Type B pancreatic cell (in vitro differentiated cells): Measurements from ENCODE around the gene ISOC2. TPM values are rescaled to one million over a fixed set of nuclear protein-coding genes. Genes with fewer than 3 reads are reported as not detected.

Experiments
- DNase-seq: peaks from one replicate; pipeline ENCODE4 v3.0.0; 2021; ENCODE audit warnings: mixed read lengths; ENCODE audit not compliant: unreplicated experiment; ENCODE audit errors: extremely low spot score
- H3K27ac Mint-ChIP-seq: 2 replicates; pipeline ENCODE4 v1.8.0; 2021; ENCODE audit warnings: mild to moderate bottlenecking, mixed read lengths
- H3K27me3 Mint-ChIP-seq: 2 replicates; pipeline ENCODE4 v1.8.0; 2021; ENCODE audit warnings: mixed read lengths
- H3K36me3 Mint-ChIP-seq: 2 replicates; pipeline ENCODE4 v1.8.0; 2021; ENCODE audit warnings: mixed read lengths
- H3K4me1 Mint-ChIP-seq: one replicate; pipeline ENCODE4 v1.8.0; 2021; ENCODE audit warnings: mixed read lengths; ENCODE audit not compliant: unreplicated experiment
- H3K4me3 Mint-ChIP-seq: 2 replicates; pipeline ENCODE4 v1.8.0; 2021; ENCODE audit warnings: mild to moderate bottlenecking, mixed read lengths
- H3K9me3 Mint-ChIP-seq: 2 replicates; pipeline ENCODE4 v1.8.0; 2021; ENCODE audit warnings: mixed read lengths
- total RNA-seq: library from RNA; stranded (reverse); gene quantifications from 2 replicates; pipeline ENCODE4 v1.2.1, GENCODE V29; 2021; ENCODE audit warnings: low replicate concordance
- TF ChIP-seq, protein P1 (sequence below): fragments of 200-600 bp; sonication (generic); conservative IDR thresholded peaks from 2 replicates; pipeline ENCODE4 v1.5.0; 2021; ENCODE audit warnings: antibody characterized with exemption, mild to moderate bottlenecking

Gene ISOC2
- total RNA-seq, 1 donor from 2014 or later = 47.5 TPM

GRCh38 chr19:55492362-55492944, 31.0 kb upstream of the ISOC2 start:
- no peaks in the 10 kb centered on the region for H3K36me3 Mint-ChIP-seq
- no peak overlapping the region for H3K4me3 Mint-ChIP-seq
- H3K9me3 Mint-ChIP-seq = no peaks in the 10 kb centered on the region
- H3K4me1 Mint-ChIP-seq = peaks cover 15% of the 10 kb centered on the region
- DNase-seq = no peak
- TF ChIP-seq, protein P1, sequence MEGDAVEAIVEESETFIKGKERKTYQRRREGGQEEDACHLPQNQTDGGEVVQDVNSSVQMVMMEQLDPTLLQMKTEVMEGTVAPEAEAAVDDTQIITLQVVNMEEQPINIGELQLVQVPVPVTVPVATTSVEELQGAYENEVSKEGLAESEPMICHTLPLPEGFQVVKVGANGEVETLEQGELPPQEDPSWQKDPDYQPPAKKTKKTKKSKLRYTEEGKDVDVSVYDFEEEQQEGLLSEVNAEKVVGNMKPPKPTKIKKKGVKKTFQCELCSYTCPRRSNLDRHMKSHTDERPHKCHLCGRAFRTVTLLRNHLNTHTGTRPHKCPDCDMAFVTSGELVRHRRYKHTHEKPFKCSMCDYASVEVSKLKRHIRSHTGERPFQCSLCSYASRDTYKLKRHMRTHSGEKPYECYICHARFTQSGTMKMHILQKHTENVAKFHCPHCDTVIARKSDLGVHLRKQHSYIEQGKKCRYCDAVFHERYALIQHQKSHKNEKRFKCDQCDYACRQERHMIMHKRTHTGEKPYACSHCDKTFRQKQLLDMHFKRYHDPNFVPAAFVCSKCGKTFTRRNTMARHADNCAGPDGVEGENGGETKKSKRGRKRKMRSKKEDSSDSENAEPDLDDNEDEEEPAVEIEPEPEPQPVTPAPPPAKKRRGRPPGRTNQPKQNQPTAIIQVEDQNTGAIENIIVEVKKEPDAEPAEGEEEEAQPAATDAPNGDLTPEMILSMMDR = no peak
- H3K27me3 Mint-ChIP-seq = peaks cover 6% of the 10 kb centered on the region
- no peak overlapping the region for H3K27ac Mint-ChIP-seq

GRCh38 chr19:55491546-55492360, 30.3 kb upstream of the ISOC2 start:
- no peak overlapping the region for H3K4me3 Mint-ChIP-seq

GRCh38 chr19:55490478-55491432, 29.3 kb upstream of the ISOC2 start:
- DNase-seq = no peak
- H3K4me1 Mint-ChIP-seq = peaks cover 21% of the 10 kb centered on the region
- H3K4me3 Mint-ChIP-seq = no peak overlapping the region
- H3K36me3 Mint-ChIP-seq = no peaks in the 10 kb centered on the region
- TF ChIP-seq, protein P1 = no peak
- peaks cover 3% of the 10 kb centered on the region for H3K27me3 Mint-ChIP-seq
- no peak overlapping the region for H3K27ac Mint-ChIP-seq
- H3K9me3 Mint-ChIP-seq = no peaks in the 10 kb centered on the region

More at GRCh38 chr19:55491546-55492360, 30.3 kb upstream of the ISOC2 start:
- Mint-ChIP-seq H3K4me1 (peaks cover 21% of the 10 kb centered on the region), H3K27me3 (peaks cover 6% of the 10 kb centered on the region), H3K9me3 (no peaks in the 10 kb centered on the region), H3K27ac (no peak overlapping the region), H3K36me3 (no peaks in the 10 kb centered on the region)
- DNase-seq = no peak
- TF ChIP-seq, protein P1 = no peak

GRCh38 chr19:55489711-55490477, 28.5 kb upstream of the ISOC2 start:
- H3K27me3 Mint-ChIP-seq = peaks cover 3% of the 10 kb centered on the region
- H3K4me3 Mint-ChIP-seq = no peak overlapping the region
- H3K9me3 Mint-ChIP-seq = no peaks in the 10 kb centered on the region
- no peaks in the 10 kb centered on the region for H3K36me3 Mint-ChIP-seq
- no peak overlapping the region for H3K27ac Mint-ChIP-seq
- TF ChIP-seq, protein P1 = no peak
- H3K4me1 Mint-ChIP-seq = peaks cover 17% of the 10 kb centered on the region
- no peak for DNase-seq
